ENCODE data around the gene NF1.

NF1 gene

DNA sequence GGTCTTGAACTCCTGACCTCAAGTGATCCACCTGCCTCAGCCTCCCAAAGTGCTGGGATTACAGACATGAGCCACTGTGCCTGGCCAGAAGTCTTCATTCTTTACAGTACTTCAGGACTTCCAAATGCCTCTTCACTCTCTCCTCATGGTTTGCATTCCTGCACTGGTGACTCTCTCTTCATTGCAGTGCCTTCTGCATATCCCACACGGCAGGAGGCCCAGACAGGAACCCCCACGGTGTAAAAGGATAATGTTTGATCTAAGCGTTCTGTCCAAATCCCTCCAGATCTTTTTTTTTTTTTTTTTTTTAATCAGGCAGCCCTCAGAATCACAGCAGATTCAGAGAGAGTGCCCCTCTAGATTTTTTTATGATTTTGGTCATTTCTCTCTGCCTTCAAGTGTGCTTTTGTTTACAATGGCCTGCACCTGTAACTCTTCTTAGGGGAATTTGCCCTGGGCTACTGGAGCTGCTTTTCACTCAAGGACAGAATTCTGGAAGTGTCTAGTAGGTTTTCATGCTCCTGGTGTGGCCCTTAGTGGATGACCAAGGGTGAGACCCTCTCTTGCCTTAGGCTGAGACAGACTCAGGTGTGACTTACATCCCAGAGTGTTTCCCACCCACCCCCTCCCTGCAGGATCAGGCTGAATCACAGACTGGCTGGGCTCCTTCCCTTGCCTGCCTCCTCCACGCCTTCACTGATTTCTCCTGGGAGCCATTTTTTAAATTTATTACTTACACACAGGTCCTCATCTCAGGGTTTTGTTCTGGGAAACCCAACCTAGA, 19.8 kb upstream of the NF1 start:
- Histone ChIP-seq H3K4me1 (ENCODE audit: insufficient read depth, low read length, severe bottlenecking) (peaks cover 29% of the 10 kb centered on the region), H3F3A (ENCODE audit: insufficient read depth, low read length) (no peaks in the 10 kb centered on the region), H3K27ac (ENCODE audit: low read depth, low read length, poor library complexity, severe bottlenecking) (no peak overlapping the region), H4K20me1 (ENCODE audit: insufficient read depth, low read length) (no peaks in the 10 kb centered on the region), H3K9me2 (ENCODE audit: low read depth, low read length) (no peaks in the 10 kb centered on the region), H3K9me3 (ENCODE audit: low read length) (no peaks in the 10 kb centered on the region), H3K4me3 (ENCODE audit: low read depth, low read length, poor library complexity, severe bottlenecking) (no peak overlapping the region), H3K4me2 (ENCODE audit: low read length) (no peak overlapping the region), H3K36me3 (ENCODE audit: insufficient read depth, low read length) (no peaks in the 10 kb centered on the region), H2AFZ (ENCODE audit: low read length) (no peak overlapping the region), H3K79me2 (ENCODE audit: insufficient read depth, low read length) (no peaks in the 10 kb centered on the region), H3K9ac (ENCODE audit: low read length) (no peak overlapping the region), H3K27me3 (ENCODE audit: insufficient read depth, low read length) (no peaks in the 10 kb centered on the region)
- TF ChIP-seq, protein P1, sequence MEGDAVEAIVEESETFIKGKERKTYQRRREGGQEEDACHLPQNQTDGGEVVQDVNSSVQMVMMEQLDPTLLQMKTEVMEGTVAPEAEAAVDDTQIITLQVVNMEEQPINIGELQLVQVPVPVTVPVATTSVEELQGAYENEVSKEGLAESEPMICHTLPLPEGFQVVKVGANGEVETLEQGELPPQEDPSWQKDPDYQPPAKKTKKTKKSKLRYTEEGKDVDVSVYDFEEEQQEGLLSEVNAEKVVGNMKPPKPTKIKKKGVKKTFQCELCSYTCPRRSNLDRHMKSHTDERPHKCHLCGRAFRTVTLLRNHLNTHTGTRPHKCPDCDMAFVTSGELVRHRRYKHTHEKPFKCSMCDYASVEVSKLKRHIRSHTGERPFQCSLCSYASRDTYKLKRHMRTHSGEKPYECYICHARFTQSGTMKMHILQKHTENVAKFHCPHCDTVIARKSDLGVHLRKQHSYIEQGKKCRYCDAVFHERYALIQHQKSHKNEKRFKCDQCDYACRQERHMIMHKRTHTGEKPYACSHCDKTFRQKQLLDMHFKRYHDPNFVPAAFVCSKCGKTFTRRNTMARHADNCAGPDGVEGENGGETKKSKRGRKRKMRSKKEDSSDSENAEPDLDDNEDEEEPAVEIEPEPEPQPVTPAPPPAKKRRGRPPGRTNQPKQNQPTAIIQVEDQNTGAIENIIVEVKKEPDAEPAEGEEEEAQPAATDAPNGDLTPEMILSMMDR (IDR thresholded peaks at IDR 0.05; ENCODE audit: low read length): no peak
- no peak for TF ChIP-seq EZH2 (IDR thresholded peaks at IDR 0.05; ENCODE audit: borderline replicate concordance, low read length)

DNA sequence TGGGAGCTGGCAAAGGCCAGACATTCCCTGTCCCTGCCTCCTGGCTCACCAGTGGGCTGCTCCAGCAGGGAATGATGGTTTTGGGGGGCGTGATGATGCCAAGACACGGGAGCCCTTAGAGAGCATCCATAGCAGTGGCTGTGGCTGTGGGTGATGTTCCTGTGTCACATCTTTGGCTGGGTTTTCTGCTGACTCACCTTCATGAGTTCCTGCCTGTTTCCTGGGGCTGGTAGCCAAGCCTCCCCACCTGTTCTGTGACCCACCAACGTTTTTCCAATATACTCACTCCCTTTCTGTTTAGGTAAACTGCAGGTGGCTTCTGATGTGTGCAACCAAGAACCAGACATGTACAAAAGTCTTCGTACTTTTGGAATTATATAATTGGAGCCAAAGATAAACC, 16.5 kb upstream of the NF1 start:
- no peaks in the 10 kb centered on the region for H3K9me3 ChIP-seq (ENCODE audit: low read length)
- no peak overlapping the region for H3K27ac ChIP-seq (ENCODE audit: low read depth, low read length, poor library complexity, severe bottlenecking)
- no peaks in the 10 kb centered on the region for H3K27me3 ChIP-seq (ENCODE audit: insufficient read depth, low read length)
- H3K4me1 ChIP-seq (ENCODE audit: insufficient read depth, low read length, severe bottlenecking): peaks cover 22% of the 10 kb centered on the region
- H3K9ac ChIP-seq (ENCODE audit: low read length): no peak overlapping the region
- H3K9me2 ChIP-seq (ENCODE audit: low read depth, low read length): no peaks in the 10 kb centered on the region
- H4K20me1 ChIP-seq (ENCODE audit: insufficient read depth, low read length): no peaks in the 10 kb centered on the region
- H3K36me3 ChIP-seq (ENCODE audit: insufficient read depth, low read length): no peaks in the 10 kb centered on the region
- H3K79me2 ChIP-seq (ENCODE audit: insufficient read depth, low read length): no peaks in the 10 kb centered on the region
- H2AFZ ChIP-seq (ENCODE audit: low read length): no peak overlapping the region
- TF ChIP-seq EZH2 (IDR thresholded peaks at IDR 0.05; ENCODE audit: borderline replicate concordance, low read length): no peak
- TF ChIP-seq, protein P1 (IDR thresholded peaks at IDR 0.05; ENCODE audit: low read length): no peak
- no peak overlapping the region for H3K4me3 ChIP-seq (ENCODE audit: low read depth, low read length, poor library complexity, severe bottlenecking)
- no peaks in the 10 kb centered on the region for H3F3A ChIP-seq (ENCODE audit: insufficient read depth, low read length)
- H3K4me2 ChIP-seq (ENCODE audit: low read length): no peak overlapping the region

GRCh38 chr17:31079731-31080130, 15.0 kb upstream of the NF1 start:
- Histone ChIP-seq H3K4me2 (ENCODE audit: low read length) (no peak overlapping the region), H2AFZ (ENCODE audit: low read length) (no peak overlapping the region), H3K9ac (ENCODE audit: low read length) (no peak overlapping the region), H3K9me2 (ENCODE audit: low read depth, low read length) (no peaks in the 10 kb centered on the region), H3K9me3 (ENCODE audit: low read length) (no peaks in the 10 kb centered on the region), H4K20me1 (ENCODE audit: insufficient read depth, low read length) (no peaks in the 10 kb centered on the region), H3K79me2 (ENCODE audit: insufficient read depth, low read length) (no peaks in the 10 kb centered on the region), H3K4me3 (ENCODE audit: low read depth, low read length, poor library complexity, severe bottlenecking) (no peak overlapping the region), H3K36me3 (ENCODE audit: insufficient read depth, low read length) (no peaks in the 10 kb centered on the region), H3K4me1 (ENCODE audit: insufficient read depth, low read length, severe bottlenecking) (peaks cover 22% of the 10 kb centered on the region), H3F3A (ENCODE audit: insufficient read depth, low read length) (no peaks in the 10 kb centered on the region), H3K27me3 (ENCODE audit: insufficient read depth, low read length) (no peaks in the 10 kb centered on the region), H3K27ac (ENCODE audit: low read depth, low read length, poor library complexity, severe bottlenecking) (no peak overlapping the region)
- TF ChIP-seq, protein P1 (IDR thresholded peaks at IDR 0.05; ENCODE audit: low read length): no peak
- TF ChIP-seq EZH2 (IDR thresholded peaks at IDR 0.05; ENCODE audit: borderline replicate concordance, low read length): no peak
